ENCODE results near the gene FOCAD.

FOCAD gene

GRCh38 chr9:20734275-20734674, 50.2 kb downstream of the FOCAD start:
- no peak for DNase-seq

- no peak for DNase-seq
Observed at GRCh38 chr9:20740304-20740703, 56.2 kb downstream of the FOCAD start.

GRCh38 chr9:20740929-20741582, 57.0 kb downstream of the FOCAD start:
- DNase-seq, result no peak

DNA sequence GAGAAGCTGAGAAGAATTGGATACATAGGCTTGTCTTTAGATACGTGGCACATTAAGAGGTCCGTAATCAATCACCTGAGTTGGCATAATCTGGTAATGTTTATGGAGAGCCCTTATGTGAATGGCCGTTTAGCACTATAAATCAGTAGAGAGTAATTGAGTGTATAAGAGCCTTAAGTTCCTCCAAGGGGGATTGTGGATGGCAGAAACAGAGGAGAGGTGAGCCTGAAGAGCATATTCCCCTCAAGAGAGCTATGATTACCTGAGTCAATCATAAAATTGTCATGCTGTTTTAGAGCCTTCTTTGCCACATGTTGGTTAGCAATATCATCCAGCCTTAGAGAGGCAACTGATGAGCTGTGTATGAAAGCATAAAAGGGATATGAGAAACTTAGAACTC, 58.8 kb downstream of the FOCAD start:
- peak; percentile 92 for DNase-seq

DNA sequence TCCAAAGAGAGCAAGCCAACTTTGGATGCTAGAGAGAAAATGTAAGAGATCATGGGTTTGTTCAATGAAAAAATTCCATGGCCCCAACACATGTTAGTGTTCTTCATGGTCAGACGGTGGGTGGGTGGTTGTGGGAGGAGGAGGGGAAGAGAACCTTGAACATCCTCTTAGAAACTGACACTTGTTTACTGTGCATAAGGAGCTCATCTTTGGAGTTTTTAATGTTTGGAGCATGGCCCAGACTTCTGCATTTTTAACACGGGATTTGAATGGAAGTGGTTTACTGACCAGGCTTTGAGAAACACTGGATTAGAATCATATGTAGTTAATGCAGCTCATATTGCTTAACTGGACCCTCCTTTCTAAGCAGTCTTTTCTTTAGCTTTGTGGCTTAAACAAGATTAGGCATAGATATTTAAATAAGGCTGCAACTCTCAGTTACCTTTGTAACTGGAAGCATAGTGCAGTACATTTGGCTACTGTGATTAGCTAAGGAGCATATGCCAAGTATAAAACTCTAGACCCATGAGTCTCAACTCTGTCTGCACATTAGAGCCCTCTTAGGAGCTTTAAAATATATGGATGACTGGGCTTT, 60.1 kb downstream of the FOCAD start:
- DNase-seq, result peak; percentile 8

GRCh38 chr9:20746967-20747366, 62.9 kb downstream of the FOCAD start:
- DNase-seq, result no peak

GRCh38 chr9:20749496-20750198, 65.6 kb downstream of the FOCAD start:
- no peak for DNase-seq

DNA sequence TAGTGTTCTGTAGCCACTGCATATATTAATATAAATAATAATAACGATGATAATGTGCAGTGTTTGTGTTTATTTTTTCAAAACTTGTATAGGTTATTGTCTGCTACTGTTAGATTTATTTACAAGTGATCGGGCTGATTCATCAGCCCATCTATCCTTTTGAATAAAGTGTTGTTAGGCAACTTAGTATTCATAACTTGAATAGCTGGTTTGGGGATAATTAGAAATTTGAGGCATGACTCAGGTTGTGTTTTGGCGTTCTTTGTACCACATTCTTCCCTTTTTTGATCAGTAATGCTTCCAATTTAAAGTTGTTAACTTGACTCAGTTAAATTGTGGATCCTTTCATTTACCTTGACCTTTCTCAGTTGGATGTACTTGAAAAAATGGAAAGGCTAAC, 69.7 kb downstream of the FOCAD start:
- DNase-seq, result no peak

DNA sequence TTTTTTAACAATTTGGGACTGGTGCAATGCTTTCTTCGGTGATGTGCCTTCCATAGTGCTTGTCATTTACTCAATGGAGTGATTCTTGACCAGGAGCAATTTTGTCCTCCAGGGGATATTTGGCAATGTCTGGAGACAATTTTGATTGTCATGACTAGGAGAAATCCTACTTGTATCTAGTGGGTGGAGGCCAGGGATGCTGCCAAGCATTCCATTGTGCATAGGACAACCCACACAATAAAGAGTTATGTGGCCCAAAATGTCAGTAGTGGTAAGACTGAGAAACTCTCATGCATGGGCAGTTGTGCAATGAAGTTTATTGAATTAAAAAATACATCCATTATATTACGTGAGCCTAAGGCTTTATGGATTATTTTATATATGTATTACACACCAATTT, 70.5 kb downstream of the FOCAD start:
- DNase-seq, result no peak

DNA sequence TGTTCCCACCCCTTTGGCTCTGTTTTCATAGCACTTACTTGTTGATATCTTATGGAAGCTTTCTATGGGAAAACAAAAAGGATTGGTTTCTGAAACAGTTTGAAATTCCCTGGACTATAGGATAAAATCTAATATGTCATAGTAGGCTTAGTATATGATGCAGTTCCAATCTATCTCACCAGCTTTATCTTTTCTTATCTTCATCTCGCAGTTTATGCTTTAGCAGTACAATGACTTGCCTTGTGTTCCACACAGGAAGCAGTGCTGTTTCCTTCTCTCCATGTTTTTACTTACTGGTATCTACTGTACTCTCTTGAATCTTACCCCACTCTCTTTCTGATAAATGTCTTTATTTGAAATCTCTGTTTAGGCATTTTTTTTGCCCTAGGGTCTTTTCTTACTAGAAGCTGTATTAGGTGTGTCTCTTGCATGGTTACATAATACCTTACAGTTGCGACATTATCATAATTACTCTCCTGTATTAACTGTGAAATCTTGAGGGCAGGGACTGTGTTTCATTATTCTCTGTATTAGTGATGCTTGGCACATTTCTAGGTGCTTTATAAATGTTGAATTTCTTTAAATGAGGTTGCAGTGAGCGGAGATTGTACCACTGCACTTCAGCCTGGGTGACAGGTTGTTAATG, 76.3 kb downstream of the FOCAD start:
- no peak for DNase-seq

GRCh38 chr9:20770947-20771346, 86.9 kb downstream of the FOCAD start:
- no peak for DNase-seq

DNA sequence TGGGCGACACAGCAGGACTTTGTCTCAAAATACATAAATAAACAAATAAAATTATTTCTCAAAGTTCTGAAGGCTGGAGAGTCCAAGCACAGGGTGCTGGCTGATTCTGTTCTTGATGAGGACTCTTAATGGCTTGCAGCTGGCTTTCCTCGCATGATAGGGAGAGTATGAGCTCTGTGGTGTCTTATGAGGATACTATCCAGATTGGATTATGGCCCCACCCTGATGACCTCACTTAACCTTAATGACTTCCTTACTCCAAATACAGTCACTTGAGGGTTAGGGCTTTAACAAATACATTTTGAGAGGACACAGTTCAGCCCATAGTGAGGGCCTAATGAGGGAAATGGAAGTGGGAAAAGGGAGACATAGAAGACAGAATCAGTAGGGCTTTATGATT, 87.7 kb downstream of the FOCAD start:
- DNase-seq, result no peak

GRCh38 chr9:20775683-20776082, 91.6 kb downstream of the FOCAD start:
- DNase-seq, result no peak

DNA sequence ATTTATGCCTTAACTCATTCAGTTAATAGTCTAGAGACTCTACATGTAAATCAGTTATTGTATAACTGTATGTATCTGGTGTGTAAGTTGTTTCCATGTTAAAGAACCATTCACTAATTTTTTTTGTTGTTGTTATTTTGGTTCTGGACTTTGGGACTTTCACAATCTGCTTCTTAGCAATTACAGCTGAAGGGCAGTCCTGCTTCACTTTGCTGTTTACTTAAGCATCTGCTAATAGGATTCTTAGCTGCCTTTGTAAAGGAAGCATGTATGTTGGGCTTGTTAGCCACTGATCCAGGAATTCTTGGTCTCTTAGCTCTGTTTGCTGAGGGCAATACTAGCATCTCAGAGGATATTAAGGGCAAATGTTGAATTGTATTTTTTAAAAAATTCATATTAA, 97.0 kb downstream of the FOCAD start:
- DNase-seq, result no peak

DNA sequence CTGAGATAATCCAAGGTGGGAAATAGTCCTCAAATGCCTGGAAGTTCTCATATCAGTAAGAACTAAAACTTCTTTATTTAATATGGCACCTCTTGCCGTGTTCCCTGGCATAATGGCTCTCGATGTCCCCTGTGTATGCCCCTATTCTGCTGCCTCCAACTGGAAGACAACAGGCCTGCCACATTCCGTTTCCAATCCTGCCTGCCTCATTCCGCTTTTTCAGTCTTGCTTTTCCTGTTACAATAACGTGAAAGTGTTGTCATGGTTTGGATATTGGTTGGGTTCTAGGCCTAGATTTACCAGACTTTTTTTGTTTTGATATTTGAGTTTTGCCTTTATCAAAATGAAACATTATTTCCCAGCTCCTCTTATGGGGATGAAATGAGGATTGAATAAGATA, 98.2 kb downstream of the FOCAD start:
- no peak for DNase-seq

- no peak for DNase-seq
Observed at GRCh38 chr9:20783057-20784038, 99.3 kb downstream of the FOCAD start.

- no peak for DNase-seq
Observed at GRCh38 chr9:20784196-20784595, 100.1 kb downstream of the FOCAD start.

GRCh38 chr9:20786807-20787206, 102.7 kb downstream of the FOCAD start:
- DNase-seq, result no peak

- no peak for DNase-seq
Observed at GRCh38 chr9:20788526-20789451, 104.7 kb downstream of the FOCAD start.

- no peak for DNase-seq
Observed at GRCh38 chr9:20790721-20791120, 106.7 kb downstream of the FOCAD start.

DNA sequence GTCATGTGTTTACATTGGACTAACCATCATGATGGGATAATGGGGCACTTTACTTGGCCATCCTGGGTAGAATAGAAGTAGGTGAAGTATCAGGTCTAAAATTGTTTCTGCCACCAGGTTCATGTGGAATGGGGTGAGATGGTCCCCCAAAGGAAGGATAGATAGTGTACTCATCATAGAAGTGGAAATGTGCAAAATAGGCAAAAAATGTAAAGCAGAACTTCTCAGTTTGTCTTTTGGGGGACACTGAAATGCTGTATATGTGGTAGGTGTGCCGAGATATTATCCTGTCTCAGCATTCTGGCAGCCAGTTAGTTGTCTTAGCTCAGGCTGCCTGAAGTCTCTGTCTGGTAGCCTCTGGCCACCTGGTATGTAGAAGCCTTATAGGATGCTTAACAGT, 107.6 kb downstream of the FOCAD start:
- DNase-seq, result no peak
